Natural killer cell (primary cell): Measurements from ENCODE around the gene S100A4. TPM values are rescaled to one million over a fixed set of nuclear protein-coding genes. Genes with fewer than 3 reads are reported as not detected.

Experiments
- ATAC-seq, 3 donors: fragments of 150-1000 bp in 2 of 3; fragments of 200-7000 bp in 1 of 3; cut with Tn5 transposase; 1 replicate in 1 of 3; 2 replicates in 2 of 3; pipeline ENCODE4 v1.10.0; 2021; ENCODE audit warnings: mild to moderate bottlenecking in 2 of 3, moderate library complexity in 2 of 3
- DNase-seq, 2 donors: peaks; one replicate each; pipeline versions ENCODE4 v3.0.0 to v3.0.0-alpha.2; 2013 to 2021; ENCODE audit warnings: mixed read lengths in 1 of 2
- H3K27ac ChIP-seq: one replicate; pipeline ENCODE4 v1.5.1; 2013; ENCODE audit warnings: mild to moderate bottlenecking, low read length
- H3K27me3 ChIP-seq: one replicate; pipeline ENCODE4 v1.6.1; 2013; ENCODE audit warnings: low read length; ENCODE audit not compliant: control insufficient read depth, insufficient read depth
- H3K36me3 ChIP-seq: one replicate; pipeline ENCODE4 v1.6.1; 2013; ENCODE audit warnings: low read length; ENCODE audit not compliant: control insufficient read depth, insufficient read depth
- H3K4me1 ChIP-seq: one replicate; pipeline ENCODE4 v1.6.1; 2013; ENCODE audit warnings: low read length; ENCODE audit not compliant: control insufficient read depth, insufficient read depth
- H3K4me3 ChIP-seq: one replicate; pipeline ENCODE4 v1.5.1; 2013; ENCODE audit warnings: low read length
- H3K9me3 ChIP-seq: one replicate; pipeline ENCODE4 v1.6.1; 2013; ENCODE audit warnings: low read length; ENCODE audit not compliant: control insufficient read depth, insufficient read depth
- H3K27ac Mint-ChIP-seq, 2 donors: one replicate each; pipeline ENCODE4 v1.8.0; 2022; ENCODE audit warnings: mild to moderate bottlenecking in 2 of 2, mixed read lengths in 2 of 2, moderate library complexity in 1 of 2
- H3K27me3 Mint-ChIP-seq, 2 donors: one replicate each; pipeline ENCODE4 v1.8.0; 2022; ENCODE audit warnings: low read depth in 2 of 2, mixed read lengths in 2 of 2
- H3K36me3 Mint-ChIP-seq: one replicate; pipeline ENCODE4 v1.8.0; 2022; ENCODE audit warnings: mixed read lengths
- H3K4me1 Mint-ChIP-seq, 2 donors: one replicate each; pipeline ENCODE4 v1.8.0; 2022; ENCODE audit warnings: mixed read lengths in 2 of 2
- H3K4me3 Mint-ChIP-seq: one replicate; pipeline ENCODE4 v1.8.0; 2022; ENCODE audit warnings: mild to moderate bottlenecking, moderate library complexity, mixed read lengths
- H3K9me3 Mint-ChIP-seq, 2 donors: one replicate each; pipeline ENCODE4 v1.8.0; 2022; ENCODE audit warnings: mixed read lengths in 2 of 2
- WGBS: methylation state at CpG from one replicate; pipeline ENCODE4 v1.1.7; 2013; ENCODE audit warnings: missing lambda C conversion rate; ENCODE audit not compliant: insufficient coverage; 5-methylcytosine and 5-hydroxymethylcytosine counted together
- intact Hi-C: fragments of 100-400 bp; cut with micrococcal nuclease; formaldehyde crosslinking; loops from one replicate; pipeline ENCODE4 v1.14.2; 2022
- total RNA-seq, 4 donors: library from RNA; stranded (reverse); fragments of 120-200 nt in 1 of 4; gene quantifications; one replicate each; pipeline versions ENCODE4 v1.2.3 to v1.2.4, GENCODE V29; 2013 to 2022
- TF ChIP-seq, protein P1 (sequence below): fragments of 200-600 bp; IDR thresholded peaks from one replicate; pipeline ENCODE4 v1.8.0; 2022; ENCODE audit warnings: antibody characterized with exemption

The S100A4 gene
- total RNA-seq, 3 donors from 2014 or later (not counting 1 experiment from before 2014, with no cell fraction given) = 509 to 689 (median 597) TPM

DNA sequence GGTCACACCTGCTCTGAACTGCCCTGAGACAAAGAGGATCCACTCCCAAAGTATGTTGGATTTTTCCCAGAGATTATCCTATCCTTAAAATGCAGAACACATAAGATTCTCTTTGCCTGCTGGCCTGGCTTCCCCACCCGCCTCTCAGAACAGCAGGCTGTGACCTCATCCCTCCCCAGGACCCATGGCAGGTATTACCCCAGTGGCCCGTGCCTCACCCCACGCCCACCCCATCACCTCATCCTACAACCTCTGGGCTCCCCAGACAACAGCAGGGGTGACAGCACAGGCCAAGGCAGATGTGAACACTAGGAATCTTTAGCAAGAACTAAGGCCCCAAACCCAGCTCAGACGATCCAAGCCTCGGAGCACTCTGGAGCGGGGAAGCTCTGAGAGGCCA is 50.1 kb downstream of the S100A4 start:
- H3K4me1 Mint-ChIP-seq = peaks cover 0 to 4% of the 10 kb centered on the region in 2 donors
- H3K27ac Mint-ChIP-seq = peak overlapping the region in 1 of 2 donors; percentile 40
- 70% methylated on average over 6 of the region's 6 CpGs for WGBS
- peaks cover 32 to 34% of the 10 kb centered on the region in 2 donors for H3K27me3 Mint-ChIP-seq
- Histone ChIP-seq H3K4me1 (peaks cover 5% of the 10 kb centered on the region), H3K4me3 (no peak overlapping the region), H3K27ac (no peak overlapping the region), H3K27me3 (no peaks in the 10 kb centered on the region), H3K36me3 (no peaks in the 10 kb centered on the region), H3K9me3 (no peaks in the 10 kb centered on the region)
- intact Hi-C loops = no loop called here
- ATAC-seq (no peak), DNase-seq (no peak)
- no peaks in the 10 kb centered on the region for H3K9me3 Mint-ChIP-seq
- no peak overlapping the region for H3K4me3 Mint-ChIP-seq
- H3K36me3 Mint-ChIP-seq = no peaks in the 10 kb centered on the region
- TF ChIP-seq, protein P1, sequence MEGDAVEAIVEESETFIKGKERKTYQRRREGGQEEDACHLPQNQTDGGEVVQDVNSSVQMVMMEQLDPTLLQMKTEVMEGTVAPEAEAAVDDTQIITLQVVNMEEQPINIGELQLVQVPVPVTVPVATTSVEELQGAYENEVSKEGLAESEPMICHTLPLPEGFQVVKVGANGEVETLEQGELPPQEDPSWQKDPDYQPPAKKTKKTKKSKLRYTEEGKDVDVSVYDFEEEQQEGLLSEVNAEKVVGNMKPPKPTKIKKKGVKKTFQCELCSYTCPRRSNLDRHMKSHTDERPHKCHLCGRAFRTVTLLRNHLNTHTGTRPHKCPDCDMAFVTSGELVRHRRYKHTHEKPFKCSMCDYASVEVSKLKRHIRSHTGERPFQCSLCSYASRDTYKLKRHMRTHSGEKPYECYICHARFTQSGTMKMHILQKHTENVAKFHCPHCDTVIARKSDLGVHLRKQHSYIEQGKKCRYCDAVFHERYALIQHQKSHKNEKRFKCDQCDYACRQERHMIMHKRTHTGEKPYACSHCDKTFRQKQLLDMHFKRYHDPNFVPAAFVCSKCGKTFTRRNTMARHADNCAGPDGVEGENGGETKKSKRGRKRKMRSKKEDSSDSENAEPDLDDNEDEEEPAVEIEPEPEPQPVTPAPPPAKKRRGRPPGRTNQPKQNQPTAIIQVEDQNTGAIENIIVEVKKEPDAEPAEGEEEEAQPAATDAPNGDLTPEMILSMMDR = no peak

GRCh38 chr1:153494976-153495535 is 50.5 kb downstream of the S100A4 start:
- DNase-seq (peak; percentile 58 to 78), ATAC-seq (peak; percentile 55 to 73 (median 72))
- Histone ChIP-seq H3K27me3 (no peaks in the 10 kb centered on the region), H3K27ac (no peak overlapping the region), H3K36me3 (no peaks in the 10 kb centered on the region), H3K9me3 (no peaks in the 10 kb centered on the region), H3K4me1 (peaks cover 5% of the 10 kb centered on the region), H3K4me3 (no peak overlapping the region)
- 38% methylated on average over 6 of the region's 6 CpGs for WGBS
- intact Hi-C loops = no loop called here
- Mint-ChIP-seq H3K36me3 (no peaks in the 10 kb centered on the region), H3K9me3 (no peaks in the 10 kb centered on the region), H3K27me3 (peaks cover 32 to 34% of the 10 kb centered on the region in 2 donors), H3K27ac (peak overlapping the region in 1 of 2 donors; percentile 40), H3K4me1 (peaks cover 0 to 4% of the 10 kb centered on the region in 2 donors), H3K4me3 (no peak overlapping the region)
- TF ChIP-seq, protein P1 = peak; percentile 84

Other genes starting within 250 kb of the S100A4 start
- gene PGLYRP3, start 232.9 kb downstream of the S100A4 start, total RNA-seq = not detected
- gene PGLYRP4, start 197.0 kb downstream of the S100A4 start, total RNA-seq = not detected
- gene S100A9, start 188.0 kb downstream of the S100A4 start, total RNA-seq = 100 to 1,000 TPM in 2 of 3 donors, 10 to 100 TPM in 1; 13.1 to 334 (median 116) TPM
- 10 to 100 TPM in 2 of 3 donors, not detected in 1; 11.4 to 20.4 TPM for gene S100A12, start 170.2 kb downstream of the S100A4 start, total RNA-seq
- gene S100A8, start 154.7 kb downstream of the S100A4 start, total RNA-seq = 100 to 1,000 TPM in 1 of 3 donors, 10 to 100 TPM in 1, 1 to 10 TPM in 1; 1.8 to 220 (median 75.8) TPM
- not detected for gene S100A7A, start 129.3 kb downstream of the S100A4 start, total RNA-seq
- gene S100A7, start 85.2 kb downstream of the S100A4 start, total RNA-seq = not detected
- 100 to 1,000 TPM; 174 to 261 (median 245) TPM for gene S100A6, start 9.8 kb downstream of the S100A4 start, total RNA-seq
- gene S100A5, start 4.9 kb downstream of the S100A4 start, total RNA-seq = not detected
- gene S100A3, start 3.5 kb upstream of the S100A4 start, total RNA-seq = not detected
- not detected for gene S100A2, start 20.0 kb upstream of the S100A4 start, total RNA-seq
- not detected for gene S100A16, start 67.3 kb upstream of the S100A4 start, total RNA-seq
- gene S100A14, start 70.5 kb upstream of the S100A4 start, total RNA-seq = not detected
- 1 to 10 TPM; 4.0 to 5.8 (median 4.1) TPM for gene S100A13, start 81.7 kb upstream of the S100A4 start, total RNA-seq
- not detected for gene S100A1, start 82.6 kb upstream of the S100A4 start, total RNA-seq
- gene CHTOP, start 88.3 kb upstream of the S100A4 start, total RNA-seq = 100 to 1,000 TPM in 2 of 3 donors, 10 to 100 TPM in 1; 94.7 to 110 (median 106) TPM
- gene SNAPIN, start 112.9 kb upstream of the S100A4 start, total RNA-seq = 10 to 100 TPM; 21.0 to 25.5 (median 23.5) TPM
- 100 to 1,000 TPM in 2 of 3 donors, 10 to 100 TPM in 1; 97.6 to 134 (median 110) TPM for gene ILF2, start 125.2 kb upstream of the S100A4 start, total RNA-seq
- not detected for gene NPR1, start 132.9 kb upstream of the S100A4 start, total RNA-seq
- 10 to 100 TPM; 44.3 to 55.3 (median 44.5) TPM for gene INTS3, start 182.2 kb upstream of the S100A4 start, total RNA-seq
- gene SLC27A3, start 229.6 kb upstream of the S100A4 start, total RNA-seq = 100 to 1,000 TPM in 1 of 3 donors, 10 to 100 TPM in 2; 65.3 to 107 (median 89.8) TPM